PC-3 (cell line): Measurements from ENCODE around the gene FBXO9.

Experiments used
- EZH2 ChIP-seq: fragments of 300-600 bp; sonication (generic); IDR thresholded peaks from one replicate; pipeline ENCODE4 v1.6.1; 2017; ENCODE audit warnings: antibody characterized with exemption, mild to moderate bottlenecking, low read length; ENCODE audit not compliant: unreplicated experiment
- TF ChIP-seq, protein P1 (sequence below): fragments of 300-600 bp; sonication (generic); conservative IDR thresholded peaks from 2 replicates; pipeline ENCODE4 v1.5.1; 2017; ENCODE audit warnings: antibody characterized with exemption, low read depth, mild to moderate bottlenecking, low read length

DNA sequence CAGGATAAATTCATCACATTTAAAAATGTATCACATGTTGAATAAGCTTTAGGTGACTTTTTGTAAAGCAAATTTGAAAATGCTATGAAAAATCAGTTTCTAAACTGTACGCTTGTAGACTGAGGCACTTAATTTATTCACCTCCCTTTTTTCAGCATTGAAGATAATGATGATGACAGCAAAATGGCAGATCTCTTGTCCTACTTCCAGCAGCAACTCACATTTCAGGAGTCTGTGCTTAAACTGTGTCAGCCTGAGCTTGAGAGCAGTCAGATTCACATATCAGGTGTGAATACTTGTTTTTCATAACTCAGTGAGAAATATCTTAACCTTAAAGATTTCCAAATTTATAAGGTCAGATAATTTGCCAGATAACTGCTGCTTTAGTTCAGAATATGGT lies 15.6 kb downstream of the FBXO9 start:
- TF ChIP-seq, protein P1, sequence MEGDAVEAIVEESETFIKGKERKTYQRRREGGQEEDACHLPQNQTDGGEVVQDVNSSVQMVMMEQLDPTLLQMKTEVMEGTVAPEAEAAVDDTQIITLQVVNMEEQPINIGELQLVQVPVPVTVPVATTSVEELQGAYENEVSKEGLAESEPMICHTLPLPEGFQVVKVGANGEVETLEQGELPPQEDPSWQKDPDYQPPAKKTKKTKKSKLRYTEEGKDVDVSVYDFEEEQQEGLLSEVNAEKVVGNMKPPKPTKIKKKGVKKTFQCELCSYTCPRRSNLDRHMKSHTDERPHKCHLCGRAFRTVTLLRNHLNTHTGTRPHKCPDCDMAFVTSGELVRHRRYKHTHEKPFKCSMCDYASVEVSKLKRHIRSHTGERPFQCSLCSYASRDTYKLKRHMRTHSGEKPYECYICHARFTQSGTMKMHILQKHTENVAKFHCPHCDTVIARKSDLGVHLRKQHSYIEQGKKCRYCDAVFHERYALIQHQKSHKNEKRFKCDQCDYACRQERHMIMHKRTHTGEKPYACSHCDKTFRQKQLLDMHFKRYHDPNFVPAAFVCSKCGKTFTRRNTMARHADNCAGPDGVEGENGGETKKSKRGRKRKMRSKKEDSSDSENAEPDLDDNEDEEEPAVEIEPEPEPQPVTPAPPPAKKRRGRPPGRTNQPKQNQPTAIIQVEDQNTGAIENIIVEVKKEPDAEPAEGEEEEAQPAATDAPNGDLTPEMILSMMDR, result no peak
- no peak for TF ChIP-seq EZH2
